HL-60 (cell line): Measurements from ENCODE around the gene HMGCS2.

Experiments used
- DNase-seq, 2 experiments: peaks; one replicate each; pipeline ENCODE4 v3.0.0-alpha.2; 2010 to 2020; ENCODE audit warnings: low read depth in 1 of 2, low spot score in 1 of 2
- H3K27ac ChIP-seq: fragments of 250-450 bp; sonication (Bioruptor Pico); replicated peaks from 2 replicates; pipeline ENCODE4 v1.5.1; 2020; ENCODE audit warnings: mild to moderate bottlenecking, moderate library complexity
- H3K27me3 ChIP-seq: fragments of 250-450 bp; sonication (Bioruptor Pico); 2 replicates; pipeline ENCODE4 v1.5.1; 2021; ENCODE audit warnings: mild to moderate bottlenecking, moderate library complexity; ENCODE audit not compliant: insufficient read depth, poor library complexity, severe bottlenecking
- H3K4me3 ChIP-seq: replicated peaks from 2 replicates; pipeline ENCODE4 v1.5.1; 2011; ENCODE audit warnings: mild to moderate bottlenecking, control low read depth, low read length; ENCODE audit not compliant: insufficient read depth
- CTCF ChIP-seq: IDR thresholded peaks from one replicate; pipeline ENCODE4 v1.5.1; 2011; ENCODE audit warnings: low read length, control low read depth, inconsistent platforms; ENCODE audit not compliant: insufficient read depth
- GABPA ChIP-seq: IDR thresholded peaks from 2 replicates; pipeline ENCODE4 v1.6.1; 2012; ENCODE audit warnings: low read depth
- POLR2AphosphoS5 ChIP-seq: IDR thresholded peaks from 2 replicates; pipeline ENCODE4 v1.6.1; 2012; ENCODE audit warnings: low read depth
- REST ChIP-seq: IDR thresholded peaks from 2 replicates; pipeline ENCODE4 v1.6.1; 2012; ENCODE audit warnings: low read depth; ENCODE audit not compliant: insufficient replicate concordance
- SPI1 ChIP-seq: IDR thresholded peaks from 2 replicates; pipeline ENCODE4 v1.6.1; 2012; ENCODE audit warnings: low read depth, mild to moderate bottlenecking, borderline replicate concordance

HMGCS2 gene

GRCh38 chr1:119733754-119734153, 35.0 kb downstream of the HMGCS2 start:
- no peak for DNase-seq
- no peak for TF ChIP-seq POLR2AphosphoS5
- no peak for TF ChIP-seq SPI1
- TF ChIP-seq REST: no peak
- no peak for TF ChIP-seq CTCF
- no peak for TF ChIP-seq GABPA
- Histone ChIP-seq H3K27me3 (no peaks in the 10 kb centered on the region), H3K4me3 (no peak overlapping the region), H3K27ac (no peak overlapping the region)

GRCh38 chr1:119732465-119733168, 36.1 kb downstream of the HMGCS2 start:
- DNase-seq: no peak
- TF ChIP-seq CTCF: no peak
- no peak for TF ChIP-seq GABPA
- TF ChIP-seq REST: no peak
- no peak for TF ChIP-seq SPI1
- no peak for TF ChIP-seq POLR2AphosphoS5
- Histone ChIP-seq H3K27ac (no peak overlapping the region), H3K4me3 (no peak overlapping the region), H3K27me3 (no peaks in the 10 kb centered on the region)

GRCh38 chr1:119731741-119732430, 36.8 kb downstream of the HMGCS2 start:
- DNase-seq: no peak
- Histone ChIP-seq H3K27me3 (no peaks in the 10 kb centered on the region), H3K27ac (no peak overlapping the region), H3K4me3 (no peak overlapping the region)
- TF ChIP-seq GABPA (no peak), CTCF (no peak), SPI1 (no peak), REST (no peak), POLR2AphosphoS5 (no peak)
